ENCODE results near the gene NUDCD3.
"Not testable (repeated sequence)": the region's sequence is repeated elsewhere in the genome, so short reads cannot be mapped to it uniquely, and the experiment has no call there.

The NUDCD3 gene

DNA sequence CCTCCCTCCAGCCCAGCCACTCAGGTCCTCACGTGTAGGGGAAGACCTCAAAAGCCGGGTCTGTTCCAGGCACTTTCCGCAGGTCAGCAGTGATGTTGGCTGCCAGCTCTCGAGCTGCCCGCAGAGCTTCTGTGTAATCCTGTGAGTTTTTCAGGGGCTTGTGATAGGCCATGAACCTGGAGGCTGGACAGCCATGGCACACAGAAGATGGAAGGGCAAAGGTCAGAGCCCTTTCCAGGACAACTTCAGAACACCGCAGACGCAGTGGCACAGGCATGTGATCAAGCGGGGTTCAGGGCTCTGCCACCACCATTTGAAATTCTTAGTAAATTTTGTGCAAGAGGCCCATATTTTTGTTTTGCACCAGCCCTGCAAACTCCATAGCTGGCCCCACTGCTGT lies 26.7 kb upstream of the NUDCD3 start:
- DNase-seq = no peak

DNA sequence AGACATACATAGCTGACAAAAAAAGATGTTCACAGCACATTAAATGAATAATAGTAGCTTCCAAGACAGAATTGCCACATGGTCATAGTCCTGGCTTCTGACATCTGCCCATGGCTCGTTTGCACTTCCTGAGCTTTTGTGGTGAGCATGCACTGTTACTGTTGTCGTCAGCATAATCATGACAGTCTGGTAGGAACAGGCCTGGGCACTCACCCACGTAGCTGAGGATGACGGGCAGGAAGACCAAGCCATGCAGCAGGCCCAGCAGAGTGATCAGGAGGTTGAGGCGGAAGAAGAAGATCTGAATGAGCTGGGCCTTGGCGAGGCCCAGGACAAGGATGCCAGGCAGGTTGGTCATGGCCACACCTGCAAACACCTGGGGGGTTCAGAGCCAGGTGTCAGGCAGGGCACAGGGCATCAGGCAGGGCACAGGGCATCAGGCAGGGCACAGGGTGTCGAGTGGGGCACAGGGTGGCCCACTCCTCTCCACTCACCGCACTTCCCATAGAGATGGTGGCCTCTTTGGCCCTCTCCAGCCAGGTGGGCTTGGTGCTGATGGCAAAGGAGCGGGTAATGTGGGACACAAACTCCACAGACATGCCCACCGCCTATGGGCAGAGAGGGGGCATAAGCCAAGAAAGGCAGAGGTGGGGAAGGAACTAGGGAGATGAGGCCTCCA lies 25.3 kb upstream of the NUDCD3 start:
- DNase-seq = no peak

GRCh38 chr7:44512736-44513135 lies 22.3 kb upstream of the NUDCD3 start:
- DNase-seq = no peak

DNA sequence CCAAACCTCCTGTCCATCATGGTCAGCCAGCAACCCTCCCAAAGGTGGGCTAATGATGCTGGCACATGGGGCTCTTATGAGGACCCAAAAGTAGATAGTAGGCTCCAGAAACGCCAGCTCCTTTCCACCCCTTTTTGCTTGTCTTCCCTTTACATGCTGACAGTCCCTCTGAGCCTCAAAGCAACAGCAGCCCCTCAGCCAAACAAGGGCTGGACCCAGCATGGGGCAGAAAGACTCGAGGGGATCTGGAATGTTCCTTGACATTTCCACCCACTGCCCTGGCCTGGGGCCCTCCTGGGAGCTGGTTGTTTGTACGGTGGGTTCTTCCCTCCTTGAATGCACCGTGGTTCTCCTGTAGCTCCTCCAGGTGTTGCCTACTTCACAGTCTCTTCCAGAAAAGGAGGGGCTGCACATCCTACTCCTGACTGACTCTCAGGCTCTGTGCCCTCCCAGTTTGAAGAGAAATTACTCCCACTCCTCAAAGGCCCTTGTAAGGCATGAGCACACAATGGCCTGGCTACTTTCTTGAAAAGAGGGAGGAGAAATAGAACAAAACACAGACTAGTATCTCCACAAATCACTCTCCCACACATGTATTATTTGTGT lies 21.5 kb upstream of the NUDCD3 start:
- no peak for DNase-seq

GRCh38 chr7:44511236-44511635 lies 20.8 kb upstream of the NUDCD3 start:
- no peak for DNase-seq

GRCh38 chr7:44508328-44509030 lies 18.0 kb upstream of the NUDCD3 start:
- DNase-seq = no peak

DNA sequence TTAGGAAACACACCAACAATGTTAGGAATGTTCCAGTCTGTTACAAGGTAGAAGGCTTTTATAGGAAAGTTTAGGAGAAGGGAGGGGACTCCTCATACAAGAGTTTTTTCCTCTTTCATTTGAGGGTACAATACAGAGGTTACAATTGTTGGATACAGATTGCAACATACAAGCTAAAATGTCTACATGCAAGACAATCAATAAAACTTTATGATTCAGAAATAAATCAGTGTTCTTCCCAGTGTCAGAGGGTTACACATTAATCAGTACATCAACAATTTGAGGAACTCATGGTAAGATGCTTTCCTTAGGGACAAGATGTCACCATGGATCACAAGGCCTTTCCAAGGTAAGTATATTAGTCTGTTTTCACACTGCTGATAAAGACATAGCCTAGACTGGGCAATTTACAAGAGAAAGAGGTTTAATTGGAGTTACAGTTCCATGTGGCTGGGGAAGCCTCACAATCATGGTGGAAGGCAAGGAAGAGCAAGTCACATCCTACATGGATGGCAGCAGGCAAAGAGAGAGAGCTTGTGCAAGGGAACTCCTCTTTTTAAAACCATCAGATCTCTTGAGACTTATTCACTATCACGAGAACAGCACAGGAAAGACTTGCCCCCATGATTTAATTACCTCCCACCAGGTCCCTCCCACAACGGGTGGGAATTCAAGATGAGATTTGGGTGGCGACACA lies 16.3 kb upstream of the NUDCD3 start:
- not testable (repeated sequence) for DNase-seq

GRCh38 chr7:44505595-44505994 lies 15.1 kb upstream of the NUDCD3 start:
- DNase-seq = no peak

GRCh38 chr7:44498230-44498954 lies 7.9 kb upstream of the NUDCD3 start:
- DNase-seq = no peak

DNA sequence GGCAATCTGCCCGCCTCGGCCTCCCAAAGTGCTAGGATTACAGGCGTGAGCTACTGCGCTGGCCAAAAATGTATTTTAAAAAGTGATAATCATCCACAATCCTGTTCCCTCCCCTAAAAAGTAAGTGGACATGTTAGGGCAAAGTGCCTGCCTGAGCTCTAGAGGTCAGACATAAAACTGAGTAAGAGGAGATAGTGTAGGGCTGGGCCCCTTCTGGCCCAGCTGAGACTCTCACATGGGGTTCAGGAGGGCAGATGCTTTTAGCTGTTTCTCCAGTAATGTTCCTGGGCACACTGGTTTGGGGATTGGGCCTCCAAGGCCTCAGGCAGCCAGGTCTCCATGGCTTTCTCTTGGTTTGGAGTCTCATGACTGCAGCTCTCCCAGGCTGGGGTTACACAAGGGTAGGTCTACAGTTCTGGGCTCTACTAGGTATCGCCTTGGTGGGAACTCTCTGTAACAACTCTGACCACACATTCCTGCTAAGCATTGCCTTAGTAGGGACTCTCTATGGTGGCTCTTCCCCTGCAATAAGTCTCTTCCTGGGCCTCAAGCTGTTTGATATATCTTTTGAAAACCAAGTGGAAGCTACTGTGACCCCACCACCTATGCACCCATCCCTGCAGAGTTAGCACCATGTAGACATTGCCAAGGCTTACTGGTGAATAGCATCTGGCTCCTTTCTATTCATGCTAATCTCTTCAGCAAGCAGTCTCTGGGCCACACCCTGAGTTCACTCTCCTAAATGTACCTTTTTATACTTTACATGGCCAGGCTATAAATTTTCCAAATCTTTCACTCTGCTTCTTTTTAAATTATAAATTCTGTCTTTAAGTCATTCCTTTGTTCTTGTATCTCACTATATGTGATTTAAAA lies 6.9 kb upstream of the NUDCD3 start:
- no peak for DNase-seq

DNA sequence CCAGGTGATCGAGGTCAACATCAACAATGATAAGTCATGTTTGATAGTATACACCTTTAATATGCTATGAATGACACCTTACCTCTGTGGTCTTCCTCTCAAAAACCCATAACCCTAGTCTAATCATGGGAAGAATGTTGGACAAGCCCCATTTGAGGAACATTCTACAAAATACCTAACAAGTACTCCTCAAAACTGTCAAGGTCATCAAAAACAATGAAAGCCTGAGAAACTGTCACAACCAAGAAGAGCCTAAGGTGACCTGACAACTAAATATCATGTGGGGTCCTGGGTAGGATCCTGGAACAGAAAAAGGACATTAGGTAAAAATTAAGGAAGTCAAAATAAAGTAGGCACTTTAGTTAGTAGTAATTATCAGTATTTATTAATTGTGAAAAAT lies 5.9 kb upstream of the NUDCD3 start:
- no peak for DNase-seq

GRCh38 chr7:44494960-44495359 lies 4.5 kb upstream of the NUDCD3 start:
- no peak for DNase-seq

- DNase-seq = no peak
Measured at GRCh38 chr7:44491229-44491628, 771 bp upstream of the NUDCD3 start.

GRCh38 chr7:44489955-44490350 lies 505 bp downstream of the NUDCD3 start:
- DNase-seq = peak; percentile 33

- no peak for DNase-seq
Measured at GRCh38 chr7:44488955-44489354, 1.5 kb downstream of the NUDCD3 start.

DNA sequence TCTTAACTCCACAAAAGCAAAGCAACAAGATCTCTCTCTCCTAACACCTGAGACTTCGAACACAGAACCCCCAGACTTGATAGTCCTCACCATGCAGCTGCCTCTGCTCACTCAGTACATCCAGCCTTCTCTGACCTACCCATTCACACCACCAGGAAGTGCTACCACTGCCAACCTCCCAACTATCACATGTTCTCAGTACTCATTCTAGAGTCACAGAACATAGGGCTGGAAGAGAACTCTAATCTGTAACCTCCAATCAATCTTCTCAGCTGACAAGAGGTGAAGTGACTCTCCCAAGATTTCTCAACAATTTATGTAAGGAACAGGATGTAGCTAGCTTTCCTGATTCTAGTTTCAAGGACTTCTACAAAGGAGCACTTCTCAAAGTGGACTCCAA lies 3.8 kb downstream of the NUDCD3 start:
- no peak for DNase-seq

- no peak for DNase-seq
Measured at GRCh38 chr7:44486001-44486400, 4.5 kb downstream of the NUDCD3 start.

DNA sequence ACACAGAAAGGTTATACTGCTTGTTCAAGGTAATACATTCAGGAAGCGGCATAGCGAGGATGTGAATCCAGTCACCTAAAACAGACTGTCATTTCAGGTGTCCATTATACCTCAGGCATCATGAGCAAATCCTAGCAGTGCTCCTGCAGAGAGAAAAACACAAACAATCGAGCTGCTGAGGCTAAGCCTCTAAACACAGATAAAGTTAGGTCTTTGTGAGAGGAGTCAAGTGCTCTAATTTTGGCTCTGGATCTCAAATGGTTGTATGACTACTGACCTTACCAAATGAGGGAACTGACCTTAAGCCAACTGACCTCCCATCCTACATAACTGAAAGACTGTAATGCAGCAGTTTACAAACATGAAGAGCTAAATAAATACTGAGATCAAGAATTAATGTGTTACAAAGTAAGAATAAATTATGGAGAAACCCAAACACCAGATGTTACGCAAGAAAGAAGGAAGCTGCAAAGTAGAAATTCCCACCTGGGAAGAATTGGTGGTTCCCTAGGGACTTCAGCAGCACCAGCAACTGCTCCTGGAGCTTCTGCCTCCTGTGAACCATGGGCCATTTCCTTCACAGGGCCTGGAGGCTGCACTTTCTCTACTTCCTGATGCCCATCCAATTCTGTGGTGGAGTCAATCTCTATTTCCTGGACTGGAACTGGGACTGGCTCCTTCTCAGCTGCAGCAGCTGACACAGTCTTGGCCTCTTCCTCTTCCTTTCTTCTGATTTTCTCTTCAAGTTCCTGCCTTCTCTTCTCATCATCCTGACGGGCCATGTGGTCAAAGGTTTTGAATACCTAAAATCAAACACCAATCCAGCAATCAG lies 5.8 kb downstream of the NUDCD3 start:
- no peak for DNase-seq

GRCh38 chr7:44482502-44483485 lies 7.7 kb downstream of the NUDCD3 start:
- no peak for DNase-seq

DNA sequence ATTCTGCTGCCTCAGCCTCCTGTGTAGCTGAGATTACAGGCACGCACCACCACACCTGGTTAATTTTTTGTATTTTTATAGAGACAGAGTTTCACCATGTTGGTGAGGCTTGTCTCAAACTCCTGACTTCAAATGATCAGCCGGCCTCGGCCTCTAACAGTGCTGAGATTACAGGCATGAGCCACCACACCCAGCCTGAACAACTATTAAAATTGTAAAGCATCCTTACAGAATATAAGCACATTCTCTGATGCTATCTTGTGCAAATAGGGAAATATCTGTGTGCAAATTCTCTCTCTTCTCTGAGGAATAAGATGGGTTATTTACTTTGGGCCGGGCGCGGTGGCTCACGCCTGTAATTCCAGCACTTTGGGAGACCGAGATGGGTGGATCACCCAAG lies 12.5 kb downstream of the NUDCD3 start:
- no peak for DNase-seq
